HepG2 (cell line): ENCODE measurements around the gene FERMT2.
A peak's percentile ranks its signal among the peaks of the same experiment; 100 is the strongest.

Experiments used
- CBX5 ChIP-seq: sonication (generic); formaldehyde crosslinking; IDR thresholded peaks from 2 replicates; pipeline ENCODE4 v1.4.0; 2020; ENCODE audit warnings: missing genetic modification reagents, borderline replicate concordance
- IKZF1 ChIP-seq: fragments of 450-650 bp; IDR thresholded peaks from 2 replicates; pipeline ENCODE4 v1.7.1; 2016
- NFIC ChIP-seq: IDR thresholded peaks from 2 replicates; pipeline ENCODE4 v1.6.1; 2012; ENCODE audit warnings: mild to moderate bottlenecking, low read length, inconsistent platforms
- POLR2G ChIP-seq: fragments of 200-400 bp; formaldehyde crosslinking; IDR thresholded peaks from 2 replicates; pipeline ENCODE4 v1.6.1; 2018; ENCODE audit warnings: mild to moderate bottlenecking, low read depth, low read length, moderate library complexity
- PRDM15 ChIP-seq: sonication (generic); formaldehyde crosslinking; IDR thresholded peaks from 2 replicates; pipeline ENCODE4 v1.4.0; 2020; ENCODE audit warnings: missing genetic modification reagents
- SALL2 ChIP-seq: sonication (generic); formaldehyde crosslinking; IDR thresholded peaks from 2 replicates; pipeline ENCODE4 v1.8.1; 2023; ENCODE audit warnings: mild to moderate bottlenecking, missing genetic modification reagents, inconsistent platforms
- SP4 ChIP-seq: sonication (generic); formaldehyde crosslinking; IDR thresholded peaks from 2 replicates; pipeline ENCODE4 v1.8.1; 2023; ENCODE audit warnings: mild to moderate bottlenecking, missing genetic modification reagents
- ZBTB33 ChIP-seq: sonication (generic); formaldehyde crosslinking; IDR thresholded peaks from 2 replicates; pipeline ENCODE4 v1.4.0; 2020; ENCODE audit warnings: missing genetic modification reagents
- ZNF567 ChIP-seq: sonication (generic); formaldehyde crosslinking; IDR thresholded peaks from 2 replicates; pipeline ENCODE4 v1.8.1; 2023; ENCODE audit warnings: mild to moderate bottlenecking, missing genetic modification reagents, borderline replicate concordance
- ZZZ3 ChIP-seq: sonication (generic); formaldehyde crosslinking; IDR thresholded peaks from 2 replicates; pipeline ENCODE4 v1.4.0; 2020; ENCODE audit warnings: missing genetic modification reagents, mild to moderate bottlenecking, borderline replicate concordance

- TF ChIP-seq ZBTB33 (CRISPR knock-in tag): no peak
- TF ChIP-seq ZZZ3: no peak
- TF ChIP-seq PRDM15 (CRISPR knock-in tag): no peak
- TF ChIP-seq NFIC: 0 out of 2 replicates have a peak, but pooled peaks have one; percentile 28
- no peak for TF ChIP-seq CBX5 (CRISPR knock-in tag)
- no peak for TF ChIP-seq SP4 (CRISPR knock-in tag)
- no peak for TF ChIP-seq SALL2
- TF ChIP-seq ZNF567 (CRISPR knock-in tag): no peak
- no peak for TF ChIP-seq IKZF1
- TF ChIP-seq POLR2G: no peak
These were observed 23.9 kb downstream of the FERMT2 start for GRCh38 chr14:52926953-52927352.
